Neural cell (in vitro differentiated cells): Measurements from ENCODE around the gene AFF2.

Experiments used
- CTCF ChIP-seq: fragments of 450-650 bp; IDR thresholded peaks from 2 replicates; pipeline ENCODE4 v1.5.1; 2014; ENCODE audit warnings: antibody characterized with exemption, mild to moderate bottlenecking, moderate library complexity; ENCODE audit not compliant: poor library complexity, severe bottlenecking
- RAD21 ChIP-seq: fragments of 450-650 bp; conservative IDR thresholded peaks from 2 replicates; pipeline ENCODE4 v1.6.1; 2014; ENCODE audit warnings: antibody characterized with exemption, mild to moderate bottlenecking, moderate library complexity

GRCh38 chrX:148794350-148794749 is 293.9 kb downstream of the AFF2 start:
- TF ChIP-seq CTCF (no peak), RAD21 (no peak)
